ENCODE measurements around the gene FCHSD2. TPM values are rescaled to one million over a fixed set of nuclear protein-coding genes. Genes with fewer than 3 reads are reported as not detected.

Gene FCHSD2
- polyA plus RNA-seq, 1 donor (not counting 4 experiments of a cell fraction or from before 2014, with no cell fraction given), result 14.2 TPM

DNA sequence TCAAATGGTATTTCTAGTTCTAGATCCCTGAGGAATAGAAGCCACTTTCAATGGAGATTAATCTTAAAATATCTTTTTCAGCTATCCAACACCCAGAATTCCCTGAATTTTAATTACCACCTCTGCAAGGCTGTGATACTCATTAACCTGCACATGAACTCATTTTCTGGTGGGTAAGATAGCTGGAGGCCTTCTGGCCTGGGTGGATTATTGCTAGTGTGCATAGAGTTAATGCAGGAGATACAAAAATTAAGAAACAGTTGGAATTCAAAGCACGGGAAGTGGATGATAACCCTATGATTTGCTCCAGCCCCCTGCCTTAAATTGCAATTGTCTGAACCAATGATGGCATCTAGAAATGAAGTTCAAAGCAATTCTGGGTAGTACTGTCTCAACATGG, 212.9 kb downstream of the FCHSD2 start:
- Histone ChIP-seq H3K36me3 (ENCODE audit: control insufficient read depth in 2 of 2, extremely low read depth in 1 of 2, insufficient read depth in 2 of 2, low read length in 2 of 2) (no peaks in the 10 kb centered on the region), H3K9me3 (ENCODE audit: control insufficient read depth, low read depth, low read length) (no peaks in the 10 kb centered on the region), H3K79me2 (ENCODE audit: control insufficient read depth, insufficient read depth, low read length) (no peaks in the 10 kb centered on the region), H3K27ac (ENCODE audit: control insufficient read depth, insufficient read depth, low read length) (no peak overlapping the region), H3K4me1 (ENCODE audit: control insufficient read depth, extremely low read depth, insufficient read depth, low read length) (no peaks in the 10 kb centered on the region), H3K9ac (ENCODE audit: control insufficient read depth, extremely low read depth, insufficient read depth, low read length) (no peak overlapping the region), H3K9me1 (ENCODE audit: control insufficient read depth, extremely low read depth, insufficient read depth, low read length) (no peaks in the 10 kb centered on the region), H3K4me3 (ENCODE audit: control insufficient read depth in 2 of 3, extremely low read depth in 1 of 3, insufficient read depth in 2 of 3, low read depth in 1 of 3, low read length in 3 of 3) (no peak overlapping the region), H3K4me2 (ENCODE audit: control insufficient read depth, extremely low read depth, insufficient read depth, low read depth, low read length) (no peak overlapping the region), H2AFZ (ENCODE audit: control insufficient read depth, low read length) (no peak overlapping the region), H4K20me1 (ENCODE audit: control insufficient read depth, extremely low read depth, insufficient read depth, low read length) (no peaks in the 10 kb centered on the region), H3K27me3 (ENCODE audit: control insufficient read depth, extremely low read depth, insufficient read depth, low read length) (no peaks in the 10 kb centered on the region)
- FAIRE-seq (no peak), DNase-seq (ENCODE audit: low read depth, low spot score) (no peak)
- TF ChIP-seq, protein P1, sequence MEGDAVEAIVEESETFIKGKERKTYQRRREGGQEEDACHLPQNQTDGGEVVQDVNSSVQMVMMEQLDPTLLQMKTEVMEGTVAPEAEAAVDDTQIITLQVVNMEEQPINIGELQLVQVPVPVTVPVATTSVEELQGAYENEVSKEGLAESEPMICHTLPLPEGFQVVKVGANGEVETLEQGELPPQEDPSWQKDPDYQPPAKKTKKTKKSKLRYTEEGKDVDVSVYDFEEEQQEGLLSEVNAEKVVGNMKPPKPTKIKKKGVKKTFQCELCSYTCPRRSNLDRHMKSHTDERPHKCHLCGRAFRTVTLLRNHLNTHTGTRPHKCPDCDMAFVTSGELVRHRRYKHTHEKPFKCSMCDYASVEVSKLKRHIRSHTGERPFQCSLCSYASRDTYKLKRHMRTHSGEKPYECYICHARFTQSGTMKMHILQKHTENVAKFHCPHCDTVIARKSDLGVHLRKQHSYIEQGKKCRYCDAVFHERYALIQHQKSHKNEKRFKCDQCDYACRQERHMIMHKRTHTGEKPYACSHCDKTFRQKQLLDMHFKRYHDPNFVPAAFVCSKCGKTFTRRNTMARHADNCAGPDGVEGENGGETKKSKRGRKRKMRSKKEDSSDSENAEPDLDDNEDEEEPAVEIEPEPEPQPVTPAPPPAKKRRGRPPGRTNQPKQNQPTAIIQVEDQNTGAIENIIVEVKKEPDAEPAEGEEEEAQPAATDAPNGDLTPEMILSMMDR (optimal IDR thresholded peaks at IDR 0.05 in 1 of 3, IDR thresholded peaks at IDR 0.05 in 1 of 3, conservative IDR thresholded peaks at IDR 0.05 in 1 of 3; ENCODE audit: extremely low read depth in 1 of 3, insufficient read depth in 2 of 3, low read length in 3 of 3), result no peak
- no peak for TF ChIP-seq EZH2 (IDR thresholded peaks at IDR 0.05; ENCODE audit: low read length)
- dilution Hi-C loops (cut with MboI; ENCODE audit: extremely low pct_ligation_motif_present, low sequenced_read_pairs), result no loop called here

DNA sequence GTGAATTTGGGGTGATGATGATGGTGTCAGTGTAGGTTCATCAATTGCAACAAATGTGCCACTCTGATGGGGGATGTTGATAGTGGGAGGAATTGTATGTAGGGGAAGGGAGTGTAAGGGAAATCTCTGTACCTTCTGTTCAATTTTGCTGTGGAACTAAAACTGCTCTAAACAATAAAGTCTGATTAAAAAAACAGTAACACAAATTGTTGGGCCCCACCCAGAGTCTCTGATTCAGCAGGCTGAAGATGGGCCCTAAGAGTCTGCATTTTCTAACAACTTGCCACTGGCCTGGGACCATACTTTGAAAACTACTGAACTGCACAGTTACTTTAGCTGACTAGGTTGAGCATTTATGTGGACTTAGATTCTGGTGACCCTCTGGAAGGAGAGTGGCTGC, 214.7 kb downstream of the FCHSD2 start:
- H3K36me3 ChIP-seq (ENCODE audit: control insufficient read depth in 2 of 2, extremely low read depth in 1 of 2, insufficient read depth in 2 of 2, low read length in 2 of 2), result no peaks in the 10 kb centered on the region
- no peak overlapping the region for H2AFZ ChIP-seq (ENCODE audit: control insufficient read depth, low read length)
- H3K9me3 ChIP-seq (ENCODE audit: control insufficient read depth, low read depth, low read length), result no peaks in the 10 kb centered on the region
- no peaks in the 10 kb centered on the region for H3K9me1 ChIP-seq (ENCODE audit: control insufficient read depth, extremely low read depth, insufficient read depth, low read length)
- dilution Hi-C loops (cut with MboI; ENCODE audit: extremely low pct_ligation_motif_present, low sequenced_read_pairs), result no loop called here
- H3K4me2 ChIP-seq (ENCODE audit: control insufficient read depth, extremely low read depth, insufficient read depth, low read depth, low read length), result no peak overlapping the region
- no peak for TF ChIP-seq EZH2 (IDR thresholded peaks at IDR 0.05; ENCODE audit: low read length)
- TF ChIP-seq, protein P1 (optimal IDR thresholded peaks at IDR 0.05 in 1 of 3, IDR thresholded peaks at IDR 0.05 in 1 of 3, conservative IDR thresholded peaks at IDR 0.05 in 1 of 3; ENCODE audit: extremely low read depth in 1 of 3, insufficient read depth in 2 of 3, low read length in 3 of 3), result no peak
- no peaks in the 10 kb centered on the region for H3K79me2 ChIP-seq (ENCODE audit: control insufficient read depth, insufficient read depth, low read length)
- no peaks in the 10 kb centered on the region for H3K27me3 ChIP-seq (ENCODE audit: control insufficient read depth, extremely low read depth, insufficient read depth, low read length)
- no peak overlapping the region for H3K4me3 ChIP-seq (ENCODE audit: control insufficient read depth in 2 of 3, extremely low read depth in 1 of 3, insufficient read depth in 2 of 3, low read depth in 1 of 3, low read length in 3 of 3)
- H3K4me1 ChIP-seq (ENCODE audit: control insufficient read depth, extremely low read depth, insufficient read depth, low read length), result no peaks in the 10 kb centered on the region
- H3K27ac ChIP-seq (ENCODE audit: control insufficient read depth, insufficient read depth, low read length), result no peak overlapping the region
- FAIRE-seq, result no peak
- no peaks in the 10 kb centered on the region for H4K20me1 ChIP-seq (ENCODE audit: control insufficient read depth, extremely low read depth, insufficient read depth, low read length)
- no peak overlapping the region for H3K9ac ChIP-seq (ENCODE audit: control insufficient read depth, extremely low read depth, insufficient read depth, low read length)
- DNase-seq (ENCODE audit: low read depth, low spot score), result no peak
